ENCODE data around the gene CGN.

The CGN gene

GRCh38 chr1:151562661-151563060, 51.5 kb downstream of the CGN start:
- H3K27ac ChIP-seq = no peak overlapping the region
- TF ChIP-seq CTCF (IDR thresholded peaks at IDR 0.05) = no peak
- TF ChIP-seq ZFX (IDR thresholded peaks at IDR 0.05; ENCODE audit: borderline replicate concordance) = no peak

GRCh38 chr1:151563376-151563775, 52.2 kb downstream of the CGN start:
- TF ChIP-seq ZFX (IDR thresholded peaks at IDR 0.05; ENCODE audit: borderline replicate concordance) (no peak), CTCF (IDR thresholded peaks at IDR 0.05) (no peak)
- no peak overlapping the region for H3K27ac ChIP-seq

GRCh38 chr1:151565502-151566189, 54.5 kb downstream of the CGN start:
- no peak for TF ChIP-seq CTCF (IDR thresholded peaks at IDR 0.05)
- TF ChIP-seq ZFX (IDR thresholded peaks at IDR 0.05; ENCODE audit: borderline replicate concordance) = no peak
- no peak overlapping the region for H3K27ac ChIP-seq

- 0 out of 2 replicates have a peak overlapping the region, but pooled peaks have one; percentile 0 for H3K27ac ChIP-seq
- TF ChIP-seq ZFX (IDR thresholded peaks at IDR 0.05; ENCODE audit: borderline replicate concordance) (no peak), CTCF (IDR thresholded peaks at IDR 0.05) (no peak)
Measured at GRCh38 chr1:151568626-151569088, 57.5 kb downstream of the CGN start.

GRCh38 chr1:151570819-151571218, 59.6 kb downstream of the CGN start:
- no peak for TF ChIP-seq ZFX (IDR thresholded peaks at IDR 0.05; ENCODE audit: borderline replicate concordance)
- no peak for TF ChIP-seq CTCF (IDR thresholded peaks at IDR 0.05)
- H3K27ac ChIP-seq = no peak overlapping the region

- H3K27ac ChIP-seq = no peak overlapping the region
- TF ChIP-seq ZFX (IDR thresholded peaks at IDR 0.05; ENCODE audit: borderline replicate concordance) = no peak
- TF ChIP-seq CTCF (IDR thresholded peaks at IDR 0.05) = no peak
Measured at GRCh38 chr1:151574575-151575529, 63.7 kb downstream of the CGN start.
